Neural cell (in vitro differentiated cells): ENCODE data around the gene FARP2.

Experiments used
- CTCF ChIP-seq: fragments of 450-650 bp; IDR thresholded peaks from 2 replicates; pipeline ENCODE4 v1.5.1; 2014; ENCODE audit warnings: antibody characterized with exemption, mild to moderate bottlenecking, moderate library complexity; ENCODE audit not compliant: poor library complexity, severe bottlenecking
- EP300 ChIP-seq: fragments of 450-650 bp; conservative IDR thresholded peaks from 2 replicates; pipeline ENCODE4 v1.6.1; 2014; ENCODE audit warnings: antibody characterized with exemption, mild to moderate bottlenecking, moderate library complexity; ENCODE audit not compliant: poor library complexity, severe bottlenecking
- EZH2 ChIP-seq: fragments of 200-600, 300-800 bp; shearing (Covaris generic), sonication (generic); IDR thresholded peaks from 2 replicates; pipeline ENCODE4 v1.6.1; 2014; ENCODE audit warnings: antibody characterized with exemption, low read length, borderline replicate concordance, mild to moderate bottlenecking; ENCODE audit not compliant: insufficient read depth, poor library complexity, severe bottlenecking
- RAD21 ChIP-seq: fragments of 450-650 bp; conservative IDR thresholded peaks from 2 replicates; pipeline ENCODE4 v1.6.1; 2014; ENCODE audit warnings: antibody characterized with exemption, mild to moderate bottlenecking, moderate library complexity
- REST ChIP-seq: IDR thresholded peaks from 2 replicates; pipeline ENCODE4 v1.6.1; 2012; ENCODE audit warnings: borderline replicate concordance
- TAF1 ChIP-seq: IDR thresholded peaks from 2 replicates; pipeline ENCODE4 v1.6.1; 2012; ENCODE audit warnings: low read depth

- TF ChIP-seq CTCF (no peak), RAD21 (no peak), EZH2 (no peak), REST (no peak), EP300 (no peak), TAF1 (no peak)
Measured at GRCh38 chr2:241313543-241314095, 42.5 kb upstream of the FARP2 start.
